OCI-M1 (cell line): Measurements from ENCODE around the gene LEMD1.
"Not testable (repeated sequence)": the region's sequence is repeated elsewhere in the genome, so short reads cannot be mapped to it uniquely, and the experiment has no call there.

ENCODE experiments used
- DNase-seq: peaks from one replicate; lab custom pipeline; 2025; lab: John Stamatoyannopoulos, UW

The LEMD1 gene

GRCh38 chr1:205380882-205381281 is 41.0 kb downstream of the LEMD1 start:
- no peak for DNase-seq

- DNase-seq, result no peak
Observed at GRCh38 chr1:205379056-205379455, 42.8 kb downstream of the LEMD1 start.

GRCh38 chr1:205377355-205377754 is 44.5 kb downstream of the LEMD1 start:
- DNase-seq, result no peak

GRCh38 chr1:205376739-205377138 is 45.1 kb downstream of the LEMD1 start:
- DNase-seq, result no peak

GRCh38 chr1:205375835-205376545 is 45.9 kb downstream of the LEMD1 start:
- DNase-seq, result no peak

GRCh38 chr1:205374210-205375078 is 47.4 kb downstream of the LEMD1 start:
- DNase-seq, result no peak

- DNase-seq, result no peak
Observed at GRCh38 chr1:205373798-205374175, 48.1 kb downstream of the LEMD1 start.

GRCh38 chr1:205373022-205373797 is 48.6 kb downstream of the LEMD1 start:
- DNase-seq, result no peak

- DNase-seq, result no peak
Observed at GRCh38 chr1:205371871-205372660, 49.8 kb downstream of the LEMD1 start.

- DNase-seq, result no peak
Observed at GRCh38 chr1:205370780-205371179, 51.1 kb downstream of the LEMD1 start.

- no peak for DNase-seq
Observed at GRCh38 chr1:205369701-205370123, 52.1 kb downstream of the LEMD1 start.

GRCh38 chr1:205368478-205368877 is 53.4 kb downstream of the LEMD1 start:
- no peak for DNase-seq

GRCh38 chr1:205365945-205366463 is 55.9 kb downstream of the LEMD1 start:
- peak; percentile 20 for DNase-seq

- DNase-seq, result not testable (repeated sequence)
Observed at GRCh38 chr1:205365086-205365485, 56.8 kb downstream of the LEMD1 start.

- DNase-seq, result no peak
Observed at GRCh38 chr1:205360891-205361290, 61.0 kb downstream of the LEMD1 start.

GRCh38 chr1:205359771-205360565 is 61.9 kb downstream of the LEMD1 start:
- no peak for DNase-seq

- no peak for DNase-seq
Observed at GRCh38 chr1:205358579-205358978, 63.3 kb downstream of the LEMD1 start.

GRCh38 chr1:205357567-205357966 is 64.3 kb downstream of the LEMD1 start:
- no peak for DNase-seq

- DNase-seq, result no peak
Observed at GRCh38 chr1:205356440-205357139, 65.3 kb downstream of the LEMD1 start, which contains the start of gene KLHDC8A. KLHDC8A (minus strand) TSS chr1:205356922; CDS start chr1:205343604, 13,318 bp downstream.

GRCh38 chr1:205355075-205355453 is 66.8 kb downstream of the LEMD1 start:
- no peak for DNase-seq
